ENCODE results near the gene SLC30A5.

DNA sequence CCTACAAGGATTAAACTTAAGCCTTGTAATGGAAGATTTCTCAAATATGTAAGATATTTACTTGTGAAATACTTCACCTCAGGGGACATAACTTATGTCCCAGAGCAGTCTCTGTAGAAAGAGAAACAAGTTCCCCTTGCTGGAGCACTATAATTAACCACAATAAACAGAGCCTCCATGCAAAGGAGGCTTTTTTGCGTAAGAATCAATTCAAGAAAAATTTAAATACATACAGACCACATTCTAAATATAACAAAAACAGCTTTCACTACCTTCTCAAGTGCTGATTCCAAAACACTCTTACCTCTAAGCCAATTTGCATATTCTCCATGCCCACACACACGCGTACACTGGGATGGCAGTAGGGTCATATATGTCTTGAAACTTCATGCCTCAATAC is 42.5 kb downstream of the SLC30A5 start:
- TF ChIP-seq, protein P1, sequence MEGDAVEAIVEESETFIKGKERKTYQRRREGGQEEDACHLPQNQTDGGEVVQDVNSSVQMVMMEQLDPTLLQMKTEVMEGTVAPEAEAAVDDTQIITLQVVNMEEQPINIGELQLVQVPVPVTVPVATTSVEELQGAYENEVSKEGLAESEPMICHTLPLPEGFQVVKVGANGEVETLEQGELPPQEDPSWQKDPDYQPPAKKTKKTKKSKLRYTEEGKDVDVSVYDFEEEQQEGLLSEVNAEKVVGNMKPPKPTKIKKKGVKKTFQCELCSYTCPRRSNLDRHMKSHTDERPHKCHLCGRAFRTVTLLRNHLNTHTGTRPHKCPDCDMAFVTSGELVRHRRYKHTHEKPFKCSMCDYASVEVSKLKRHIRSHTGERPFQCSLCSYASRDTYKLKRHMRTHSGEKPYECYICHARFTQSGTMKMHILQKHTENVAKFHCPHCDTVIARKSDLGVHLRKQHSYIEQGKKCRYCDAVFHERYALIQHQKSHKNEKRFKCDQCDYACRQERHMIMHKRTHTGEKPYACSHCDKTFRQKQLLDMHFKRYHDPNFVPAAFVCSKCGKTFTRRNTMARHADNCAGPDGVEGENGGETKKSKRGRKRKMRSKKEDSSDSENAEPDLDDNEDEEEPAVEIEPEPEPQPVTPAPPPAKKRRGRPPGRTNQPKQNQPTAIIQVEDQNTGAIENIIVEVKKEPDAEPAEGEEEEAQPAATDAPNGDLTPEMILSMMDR (conservative IDR thresholded peaks at IDR 0.05 in 1 of 2, IDR thresholded peaks at IDR 0.05 in 1 of 2; ENCODE audit: extremely low read depth in 1 of 2, insufficient read depth in 1 of 2, low read depth in 1 of 2, low read length in 2 of 2): no peak
- no peak for TF ChIP-seq EZH2 (IDR thresholded peaks at IDR 0.05; ENCODE audit: borderline replicate concordance, low read length)
